OCI-LY1 (cell line): ENCODE measurements around the gene BRD4.

Experiments
- H2AFZ ChIP-seq: fragments of 200-600 bp; sonication (generic), shearing (Covaris generic); 2 replicates; pipeline ENCODE4 v1.6.0; 2014; ENCODE audit warnings: antibody characterized with exemption, mild to moderate bottlenecking, low read length
- H3F3A ChIP-seq: fragments of 200-600 bp; sonication (generic), shearing (Covaris generic); 2 replicates; pipeline ENCODE4 v1.6.0; 2014; ENCODE audit warnings: mild to moderate bottlenecking, antibody characterized with exemption, low read length, moderate library complexity; ENCODE audit not compliant: insufficient read depth
- H3K27ac ChIP-seq: fragments of 200-600 bp; sonication (generic); 2 replicates; pipeline ENCODE4 v1.5.1; 2014; ENCODE audit warnings: low read length, mixed run types, mild to moderate bottlenecking, low read depth; ENCODE audit not compliant: poor library complexity, severe bottlenecking
- H3K27me3 ChIP-seq: fragments of 200-600 bp; sonication (generic); 2 replicates; pipeline ENCODE4 v1.6.0; 2014; ENCODE audit warnings: antibody characterized with exemption, mild to moderate bottlenecking, low read length, moderate library complexity; ENCODE audit not compliant: insufficient read depth
- H3K36me3 ChIP-seq: fragments of 200-600 bp; sonication (generic); 2 replicates; pipeline ENCODE4 v1.6.1; 2014; ENCODE audit warnings: mild to moderate bottlenecking, antibody characterized with exemption, low read length, moderate library complexity, mixed read lengths; ENCODE audit not compliant: insufficient read depth
- H3K4me1 ChIP-seq: fragments of 200-600 bp; sonication (generic); 2 replicates; pipeline ENCODE4 v1.5.1; 2014; ENCODE audit warnings: mild to moderate bottlenecking, low read length, moderate library complexity; ENCODE audit not compliant: insufficient read depth, severe bottlenecking
- H3K4me2 ChIP-seq: fragments of 200-600 bp; sonication (generic), shearing (Covaris generic); 2 replicates; pipeline ENCODE4 v1.6.1; 2014; ENCODE audit warnings: low read length
- H3K4me3 ChIP-seq: fragments of 200-600 bp; sonication (generic); 2 replicates; pipeline ENCODE4 v1.5.1; 2014; ENCODE audit warnings: low read length, low read depth, mild to moderate bottlenecking, mixed read lengths; ENCODE audit not compliant: poor library complexity, severe bottlenecking
- H3K79me2 ChIP-seq: fragments of 200-600 bp; shearing (Covaris generic); 2 replicates; pipeline ENCODE4 v1.6.1; 2016; ENCODE audit warnings: mixed run types, low read length, mixed read lengths; ENCODE audit not compliant: insufficient read depth
- H3K9ac ChIP-seq: fragments of 200-600 bp; sonication (generic), shearing (Covaris generic); 2 replicates; pipeline ENCODE4 v1.6.1; 2014; ENCODE audit warnings: mild to moderate bottlenecking, low read length, mixed read lengths
- H3K9me2 ChIP-seq: fragments of 200-600 bp; sonication (generic), shearing (Covaris generic); 2 replicates; pipeline ENCODE4 v1.6.1; 2014; ENCODE audit warnings: low read depth, mild to moderate bottlenecking, low read length, mixed read lengths
- H3K9me3 ChIP-seq: fragments of 200-600 bp; shearing (Covaris generic); 2 replicates; pipeline ENCODE4 v1.6.1; 2014; ENCODE audit warnings: low read length, mixed read lengths
- H4K20me1 ChIP-seq: fragments of 200-600 bp; sonication (generic), shearing (Covaris generic); 2 replicates; pipeline ENCODE4 v1.6.0; 2016; ENCODE audit warnings: mild to moderate bottlenecking, low read length; ENCODE audit not compliant: insufficient read depth
- EZH2 ChIP-seq: fragments of 200-600 bp; sonication (generic), shearing (Covaris generic); IDR thresholded peaks from 2 replicates; pipeline ENCODE4 v1.8.0; 2017; ENCODE audit warnings: borderline replicate concordance, mixed run types, mild to moderate bottlenecking, antibody characterized with exemption, low read length, moderate library complexity, mixed read lengths
- TF ChIP-seq, protein P1 (sequence below): fragments of 200-600 bp; sonication (generic), shearing (Covaris generic); IDR thresholded peaks from 2 replicates; pipeline ENCODE4 v1.5.1; 2017; ENCODE audit warnings: mild to moderate bottlenecking, antibody characterized with exemption, low read length, moderate library complexity, mixed read lengths

BRD4 gene

DNA sequence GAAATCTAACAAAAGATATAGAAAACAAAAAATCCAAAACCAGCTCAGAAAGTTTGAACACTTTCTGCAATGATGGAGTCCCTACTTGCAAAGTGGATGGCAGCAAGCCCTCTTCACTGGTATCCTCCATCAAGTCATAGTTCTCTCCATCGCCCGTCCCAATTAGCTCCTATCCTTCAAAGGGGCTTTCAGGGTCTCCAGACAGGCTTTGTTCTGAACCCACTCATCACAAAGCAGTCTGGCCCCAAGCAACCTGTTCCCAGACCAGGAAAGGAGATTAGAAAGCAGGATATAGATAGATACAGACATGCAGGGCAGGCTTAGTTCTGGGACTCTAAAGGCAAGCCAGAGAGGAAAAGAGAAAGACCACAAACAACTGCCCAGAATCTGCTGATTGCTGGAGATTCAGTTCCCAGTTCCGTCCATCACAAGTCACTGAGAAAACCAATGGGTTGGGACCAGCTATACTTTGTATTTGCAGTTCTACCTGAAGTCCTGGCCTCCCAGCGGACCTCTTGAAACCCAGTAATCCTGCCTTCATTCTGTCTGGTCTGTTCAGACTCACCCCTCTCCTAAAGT, 52.9 kb downstream of the BRD4 start:
- Histone ChIP-seq H3K9ac (no peak overlapping the region), H4K20me1 (no peaks in the 10 kb centered on the region), H3K4me2 (no peak overlapping the region), H3K27me3 (no peaks in the 10 kb centered on the region), H3K4me3 (no peak overlapping the region), H3K27ac (no peak overlapping the region), H3F3A (no peaks in the 10 kb centered on the region), H3K36me3 (peaks cover 4% of the 10 kb centered on the region; the same call in 1 of the 2 replicates), H3K4me1 (peaks cover 33% of the 10 kb centered on the region), H2AFZ (no peak overlapping the region), H3K79me2 (peaks cover 100% of the 10 kb centered on the region), H3K9me2 (no peaks in the 10 kb centered on the region), H3K9me3 (no peaks in the 10 kb centered on the region)
- TF ChIP-seq, protein P1, sequence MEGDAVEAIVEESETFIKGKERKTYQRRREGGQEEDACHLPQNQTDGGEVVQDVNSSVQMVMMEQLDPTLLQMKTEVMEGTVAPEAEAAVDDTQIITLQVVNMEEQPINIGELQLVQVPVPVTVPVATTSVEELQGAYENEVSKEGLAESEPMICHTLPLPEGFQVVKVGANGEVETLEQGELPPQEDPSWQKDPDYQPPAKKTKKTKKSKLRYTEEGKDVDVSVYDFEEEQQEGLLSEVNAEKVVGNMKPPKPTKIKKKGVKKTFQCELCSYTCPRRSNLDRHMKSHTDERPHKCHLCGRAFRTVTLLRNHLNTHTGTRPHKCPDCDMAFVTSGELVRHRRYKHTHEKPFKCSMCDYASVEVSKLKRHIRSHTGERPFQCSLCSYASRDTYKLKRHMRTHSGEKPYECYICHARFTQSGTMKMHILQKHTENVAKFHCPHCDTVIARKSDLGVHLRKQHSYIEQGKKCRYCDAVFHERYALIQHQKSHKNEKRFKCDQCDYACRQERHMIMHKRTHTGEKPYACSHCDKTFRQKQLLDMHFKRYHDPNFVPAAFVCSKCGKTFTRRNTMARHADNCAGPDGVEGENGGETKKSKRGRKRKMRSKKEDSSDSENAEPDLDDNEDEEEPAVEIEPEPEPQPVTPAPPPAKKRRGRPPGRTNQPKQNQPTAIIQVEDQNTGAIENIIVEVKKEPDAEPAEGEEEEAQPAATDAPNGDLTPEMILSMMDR, result no peak
- no peak for TF ChIP-seq EZH2

DNA sequence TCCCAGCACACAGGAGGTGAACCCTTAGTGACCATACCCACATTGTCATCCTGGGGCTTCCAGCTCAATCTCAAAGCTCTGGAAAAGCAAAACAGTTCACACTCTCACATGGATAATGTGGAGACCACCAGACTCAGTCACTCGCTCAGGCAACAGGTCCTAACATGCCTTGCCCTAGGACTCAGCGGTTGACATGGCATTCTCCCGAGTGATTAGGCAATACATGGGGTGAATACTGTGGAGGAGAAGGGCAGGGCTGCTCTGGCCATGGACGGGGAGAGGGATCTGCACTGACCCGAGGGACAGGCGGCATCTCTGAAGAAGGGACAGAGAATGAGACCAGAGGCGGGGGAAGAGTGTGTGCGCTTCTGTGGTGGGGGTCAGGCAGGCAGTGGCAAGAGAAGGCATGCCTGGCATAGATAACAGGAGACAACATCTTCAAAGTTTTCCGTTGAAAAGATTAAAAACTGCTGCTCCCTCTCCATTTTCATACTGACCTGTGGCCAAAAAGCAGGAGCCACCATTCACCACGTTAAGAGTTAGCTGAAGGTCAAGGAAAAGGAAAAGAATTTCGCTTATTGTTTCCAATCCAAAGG, 55.6 kb downstream of the BRD4 start:
- H3K4me3 ChIP-seq, result no peak overlapping the region
- TF ChIP-seq, protein P1, result no peak
- TF ChIP-seq EZH2, result no peak
- H3K79me2 ChIP-seq, result peaks cover 86% of the 10 kb centered on the region
- no peaks in the 10 kb centered on the region for H3F3A ChIP-seq
- H3K4me2 ChIP-seq, result no peak overlapping the region
- H4K20me1 ChIP-seq, result no peaks in the 10 kb centered on the region
- H3K9me3 ChIP-seq, result no peaks in the 10 kb centered on the region
- H3K9ac ChIP-seq, result no peak overlapping the region
- H3K9me2 ChIP-seq, result no peaks in the 10 kb centered on the region
- H3K27ac ChIP-seq, result no peak overlapping the region
- no peak overlapping the region for H2AFZ ChIP-seq
- H3K4me1 ChIP-seq, result peaks cover 7% of the 10 kb centered on the region
- H3K27me3 ChIP-seq, result no peaks in the 10 kb centered on the region
- H3K36me3 ChIP-seq, result peaks cover 22% of the 10 kb centered on the region; the same call in 1 of the 2 replicates

DNA sequence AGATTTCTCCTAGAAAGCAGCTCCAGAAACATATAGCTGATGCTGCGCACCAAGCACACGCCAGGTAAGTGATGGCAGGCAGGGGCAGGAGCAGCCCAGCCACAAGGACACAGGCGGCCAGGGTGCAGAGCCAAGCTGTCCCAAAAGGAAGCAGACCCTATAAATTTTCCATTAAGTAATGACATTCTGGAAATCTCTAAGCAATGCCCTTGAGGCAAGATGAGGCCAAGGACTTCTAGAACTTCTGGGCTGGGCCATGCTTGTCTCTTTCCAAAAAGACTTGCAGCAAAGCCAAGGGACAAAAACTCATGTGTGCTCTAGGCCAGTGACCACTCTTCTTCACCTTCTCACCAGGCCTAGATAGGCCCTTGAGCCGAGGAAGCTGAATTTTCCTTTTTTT, 57.9 kb downstream of the BRD4 start:
- no peak overlapping the region for H3K4me2 ChIP-seq
- peaks cover 43% of the 10 kb centered on the region; the same call in 1 of the 2 replicates for H3K36me3 ChIP-seq
- TF ChIP-seq, protein P1, result no peak
- no peak for TF ChIP-seq EZH2
- no peaks in the 10 kb centered on the region for H3K4me1 ChIP-seq
- H3K27me3 ChIP-seq, result no peaks in the 10 kb centered on the region
- H3K4me3 ChIP-seq, result no peak overlapping the region
- no peaks in the 10 kb centered on the region for H3K9me2 ChIP-seq
- H3F3A ChIP-seq, result no peaks in the 10 kb centered on the region
- no peaks in the 10 kb centered on the region for H4K20me1 ChIP-seq
- H2AFZ ChIP-seq, result no peak overlapping the region
- no peak overlapping the region for H3K27ac ChIP-seq
- H3K79me2 ChIP-seq, result peaks cover 64% of the 10 kb centered on the region
- no peak overlapping the region for H3K9ac ChIP-seq
- no peaks in the 10 kb centered on the region for H3K9me3 ChIP-seq
